ENCODE results near the gene PROZ.

Gene PROZ

GRCh38 chr13:113119822-113120189, 38.6 kb upstream of the PROZ start:
- no peak for DNase-seq (ENCODE audit: low spot score)

GRCh38 chr13:113120300-113121182, 37.9 kb upstream of the PROZ start:
- no peak for DNase-seq (ENCODE audit: low spot score)

DNA sequence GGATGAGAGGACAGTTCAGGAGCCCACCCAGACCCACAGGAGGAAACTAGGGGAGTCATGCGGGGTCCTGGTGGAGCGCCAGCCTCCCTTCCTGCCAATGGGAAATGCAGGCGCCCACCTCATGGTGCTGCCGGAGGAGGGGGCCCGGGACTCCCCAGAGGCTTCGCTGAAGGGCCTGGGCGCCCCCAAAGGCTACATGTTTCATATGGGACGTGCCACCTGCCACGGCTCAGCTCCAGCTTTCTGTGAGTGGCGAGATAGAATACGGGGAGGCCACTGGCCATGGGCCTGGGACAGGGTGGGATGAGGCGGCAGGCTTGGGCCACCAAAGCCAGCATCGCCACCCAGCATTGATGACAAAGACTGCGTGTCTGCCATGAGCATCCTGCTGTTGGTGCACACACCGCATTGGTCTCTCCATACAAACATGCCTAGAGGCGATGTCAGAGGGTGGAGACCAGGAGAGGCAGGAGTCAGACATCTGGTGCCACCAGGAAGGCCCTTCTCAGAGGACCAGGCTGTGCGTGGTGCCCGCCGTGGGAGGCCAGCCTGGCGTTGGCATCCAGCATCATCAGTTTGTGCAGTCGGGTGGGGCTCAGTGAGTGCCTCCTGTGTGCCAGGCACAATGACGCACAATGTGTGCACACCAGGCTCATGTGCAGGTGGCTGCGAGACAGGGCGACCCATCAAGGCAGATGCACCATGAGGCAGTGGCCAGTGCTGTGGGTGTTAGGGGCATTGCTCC, 37.1 kb upstream of the PROZ start:
- no peak for DNase-seq (ENCODE audit: low spot score)

DNA sequence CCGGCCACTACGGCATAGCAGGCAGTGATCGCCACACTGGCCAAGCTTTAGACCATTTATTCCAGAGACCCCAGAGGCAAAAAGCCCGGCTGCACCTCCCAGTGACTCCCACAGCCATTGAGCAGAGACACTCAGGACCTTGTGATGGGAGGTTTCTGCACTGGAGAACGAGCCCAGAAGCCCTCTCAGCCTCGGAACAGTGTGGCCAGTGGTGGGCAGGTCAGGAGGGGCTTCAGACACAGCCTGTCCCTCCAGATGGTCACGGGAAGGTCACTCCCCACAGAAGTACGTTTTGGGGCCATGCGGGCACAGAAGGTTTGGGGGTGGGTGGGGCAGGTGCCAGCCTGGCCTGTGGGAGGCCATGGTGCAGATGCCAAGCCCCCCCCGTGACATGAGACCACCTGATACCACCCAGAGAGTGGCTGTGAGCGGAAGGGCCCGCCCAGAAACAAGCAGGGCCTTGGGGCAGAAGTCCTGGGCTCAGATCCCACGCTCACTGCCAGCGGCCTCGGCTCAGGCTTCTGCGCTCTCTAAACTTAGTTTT, 36.4 kb upstream of the PROZ start:
- DNase-seq (ENCODE audit: low spot score): no peak

DNA sequence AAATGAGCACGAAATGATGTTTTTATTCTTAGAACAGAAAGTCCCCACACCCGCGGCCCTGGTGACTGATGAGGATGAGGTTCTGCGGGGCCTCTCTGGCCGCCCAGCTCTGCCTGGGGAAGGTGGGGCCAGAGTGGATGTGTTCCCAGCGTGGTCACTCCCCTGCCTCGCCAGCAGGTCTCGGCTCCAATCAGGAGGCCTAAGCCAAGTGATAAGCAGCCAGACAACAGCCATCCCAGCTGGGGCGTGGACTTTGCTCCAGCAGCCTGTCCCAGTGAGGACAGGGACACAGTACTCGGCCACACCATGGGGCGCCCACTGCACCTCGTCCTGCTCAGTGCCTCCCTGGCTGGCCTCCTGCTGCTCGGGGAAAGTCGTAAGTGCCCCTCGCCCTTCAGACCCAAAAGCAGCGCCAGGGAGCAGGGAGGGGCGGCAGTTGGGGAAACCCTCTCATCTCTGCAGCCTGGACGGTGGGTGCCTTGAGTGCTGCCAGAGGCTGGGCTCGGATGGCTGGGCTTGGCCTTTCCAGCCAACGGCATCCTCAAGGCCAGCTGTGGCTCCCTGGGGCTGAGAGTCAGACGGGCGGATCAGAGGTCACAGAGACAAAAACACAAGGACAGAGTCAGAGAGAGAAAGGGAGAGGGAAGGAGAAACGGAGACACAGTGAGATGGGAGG, 35.8 kb upstream of the PROZ start, which contains the start of gene F10:
Gene F10, plus strand, starts transcription at position 250 of the 676 bp plus-strand sequence. Its CDS starts 57 bp downstream, at position 307.
- no peak for DNase-seq (ENCODE audit: low spot score)

DNA sequence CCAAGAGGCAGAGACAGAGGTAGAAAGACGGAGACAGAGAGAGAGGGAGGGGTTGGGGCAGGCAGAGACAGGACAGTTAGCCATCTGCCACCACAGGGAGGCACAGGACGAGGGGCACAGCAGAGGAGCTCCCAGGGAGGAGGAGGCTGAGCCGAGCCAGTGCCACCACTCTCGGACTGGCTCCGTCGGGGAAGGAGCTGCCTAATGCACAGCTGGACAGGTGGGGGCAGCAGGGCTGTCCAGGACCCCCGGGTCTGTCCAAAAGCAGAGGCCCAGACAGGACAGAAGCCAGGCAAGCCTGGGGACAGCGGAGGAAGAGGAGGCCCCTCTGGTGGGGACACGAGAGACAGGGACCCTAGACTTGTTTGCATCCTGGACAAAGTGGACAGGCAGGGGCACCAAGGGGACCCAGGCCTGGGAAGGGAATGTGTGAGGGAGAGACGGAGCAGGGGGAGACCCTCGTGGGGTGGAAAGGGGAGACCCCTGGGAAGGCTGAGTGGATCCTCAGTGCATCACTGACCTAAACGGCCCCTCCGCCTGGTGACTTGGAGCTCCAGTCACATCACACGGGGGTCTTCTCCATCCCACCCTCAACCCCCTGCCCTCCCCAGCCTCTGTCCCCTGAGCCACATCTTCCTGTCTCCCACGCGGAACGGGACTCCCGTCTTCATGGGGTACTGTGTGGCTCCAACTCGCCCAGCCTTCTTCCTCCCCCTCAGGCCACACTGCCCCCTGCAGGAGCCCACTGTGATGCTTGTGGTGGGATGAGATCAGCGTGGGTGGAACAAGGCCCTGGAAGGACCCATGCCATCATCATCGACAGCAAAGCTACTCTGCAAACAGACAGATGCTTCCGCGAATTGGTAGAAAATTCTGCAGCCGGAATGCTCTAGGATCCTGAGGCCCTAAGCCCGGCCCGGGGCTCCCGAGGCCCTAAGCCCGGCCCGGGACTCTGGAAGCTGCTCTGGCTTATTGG, 34.9 kb upstream of the PROZ start:
- DNase-seq (ENCODE audit: low spot score): no peak

- no peak for DNase-seq (ENCODE audit: low spot score)
Observed at GRCh38 chr13:113124211-113124970, 34.1 kb upstream of the PROZ start.

DNA sequence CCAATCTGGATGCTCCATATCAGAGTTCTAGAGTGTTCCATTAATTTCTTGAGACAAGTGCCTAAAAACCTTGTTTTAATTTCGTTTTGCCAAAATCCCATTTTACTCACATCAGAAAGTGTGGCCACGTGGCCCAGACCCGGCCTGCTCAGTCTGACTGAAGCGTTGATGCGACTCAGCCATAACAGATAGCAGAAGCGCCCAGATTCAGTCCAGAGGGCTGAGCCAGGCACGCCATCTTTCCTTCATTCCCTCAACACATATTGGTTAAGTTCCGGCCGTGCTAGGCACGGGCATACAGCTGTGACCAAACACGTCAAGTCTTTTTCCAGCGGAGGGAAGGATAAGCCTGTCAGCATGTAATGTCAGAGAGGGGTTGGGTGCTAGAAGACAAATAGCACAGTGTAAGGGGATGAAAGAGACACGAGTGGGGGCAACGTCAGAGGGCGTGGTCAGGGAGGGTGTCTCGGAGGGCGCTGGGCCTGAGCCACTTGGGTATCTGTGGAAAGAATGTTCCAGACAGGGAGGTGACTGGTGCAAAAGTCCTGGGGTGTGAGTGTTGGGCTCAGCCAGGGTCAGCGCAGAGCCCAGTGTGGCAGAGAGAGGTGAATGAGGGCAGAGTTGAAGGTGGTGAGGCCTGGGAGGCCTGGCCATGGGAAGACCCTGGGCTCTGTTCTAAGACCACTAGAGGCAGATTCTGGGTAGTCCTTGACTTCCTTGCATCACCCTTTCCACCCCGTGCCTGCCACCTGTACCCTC, 32.8 kb upstream of the PROZ start:
- no peak for DNase-seq (ENCODE audit: low spot score)

DNA sequence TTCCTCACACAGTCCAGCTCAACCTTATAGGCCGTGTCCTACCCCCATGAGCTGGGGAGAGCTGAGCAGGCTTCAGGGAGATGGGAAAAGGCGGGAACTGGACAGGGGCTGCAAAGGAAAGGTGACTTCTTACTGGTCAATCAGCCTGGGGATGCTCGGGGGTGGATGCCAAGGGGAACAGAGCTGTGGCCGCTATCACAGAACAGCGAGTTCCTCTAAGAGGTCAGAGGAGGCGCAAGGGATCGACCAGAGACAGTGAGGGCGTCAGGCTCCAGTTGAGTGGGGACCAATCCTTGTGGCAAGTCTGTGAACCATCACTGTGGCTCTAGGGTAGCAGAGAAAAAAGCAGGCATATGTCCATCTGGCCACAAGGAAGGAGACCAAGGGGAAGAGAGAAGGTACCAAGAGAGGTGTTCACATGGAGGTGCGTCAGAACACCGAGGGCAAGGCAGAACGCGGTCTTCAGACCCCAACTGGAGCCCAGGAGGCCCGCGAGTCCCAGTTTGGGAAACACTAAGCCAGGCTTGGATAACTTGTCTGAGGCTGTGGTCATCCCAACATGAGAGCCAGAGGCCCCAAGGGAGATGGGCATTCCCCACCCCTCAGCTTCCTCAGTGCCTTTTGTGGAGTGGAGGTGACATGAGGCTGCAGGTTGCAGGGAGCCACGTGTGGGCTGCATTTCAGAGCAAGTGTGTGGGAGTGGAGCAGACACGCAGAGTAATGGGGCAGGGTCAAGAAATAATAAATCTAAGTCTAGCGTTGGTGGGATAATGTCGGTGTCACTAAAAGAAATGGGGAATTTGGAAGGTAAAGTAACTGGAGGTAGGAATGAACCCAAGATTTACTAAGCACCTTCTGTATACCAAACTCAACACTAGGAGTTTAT, 31.9 kb upstream of the PROZ start:
- no peak for DNase-seq (ENCODE audit: low spot score)

- no peak for DNase-seq (ENCODE audit: low spot score)
Observed at GRCh38 chr13:113129480-113129879, 29.0 kb upstream of the PROZ start.

- DNase-seq (ENCODE audit: low spot score): no peak
Observed at GRCh38 chr13:113129921-113130750, 28.3 kb upstream of the PROZ start.

DNA sequence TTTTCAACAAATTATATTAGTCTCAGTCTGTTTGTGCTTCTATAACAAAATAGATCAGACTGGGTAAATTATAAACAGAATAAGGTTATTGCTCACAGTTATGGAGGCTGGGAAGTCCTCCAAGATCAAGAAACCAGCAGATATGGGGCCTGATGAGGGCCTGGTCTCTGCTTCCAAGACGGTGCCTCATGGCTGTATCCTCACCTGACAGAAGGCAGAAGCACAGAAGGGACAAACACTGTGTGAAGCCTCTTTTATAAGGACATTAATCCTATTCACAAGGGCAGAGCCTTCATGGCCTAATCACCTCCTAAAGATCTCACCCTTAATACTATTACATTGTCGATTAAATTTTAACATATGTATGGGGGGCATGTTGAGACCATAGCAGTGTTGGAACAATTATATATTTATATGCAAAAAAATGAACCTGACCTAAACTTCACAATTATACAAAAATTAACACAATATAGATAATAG, 23.1 kb upstream of the PROZ start:
- no peak for DNase-seq (ENCODE audit: low spot score)

DNA sequence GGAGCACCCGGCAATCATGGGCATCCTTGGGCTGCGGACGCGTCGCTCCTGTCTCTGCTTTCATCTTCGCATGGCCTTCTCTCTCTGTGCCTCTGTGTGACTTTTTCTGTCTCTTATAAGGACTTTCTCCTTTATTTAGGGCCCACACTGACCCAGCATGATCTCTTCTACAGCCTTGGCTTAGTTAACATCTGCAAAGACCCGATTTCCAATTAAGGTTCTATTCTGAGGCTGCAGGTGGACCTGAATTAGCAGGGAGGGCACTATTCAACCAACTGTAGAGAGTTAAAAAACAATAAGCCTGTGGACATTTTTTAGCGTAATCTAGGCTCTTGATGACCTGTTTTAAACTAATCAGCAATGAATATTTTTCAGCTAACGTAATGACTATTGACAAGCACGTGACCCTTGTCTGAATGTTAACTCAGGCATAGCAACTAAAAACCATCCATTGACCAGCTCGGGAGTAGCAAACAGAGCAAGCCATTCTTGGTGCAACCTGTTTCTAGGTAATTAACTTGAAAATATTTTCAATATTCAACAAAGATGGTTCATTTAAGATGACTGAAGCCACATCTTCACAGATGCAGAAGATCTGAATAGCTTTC, 20.7 kb upstream of the PROZ start:
- no peak for DNase-seq (ENCODE audit: low spot score)

- DNase-seq (ENCODE audit: low spot score): no peak
Observed at GRCh38 chr13:113138792-113139551, 19.5 kb upstream of the PROZ start.

- no peak for DNase-seq (ENCODE audit: low spot score)
Observed at GRCh38 chr13:113139577-113139976, 18.9 kb upstream of the PROZ start.

Data from germinal center (tissue), 1 donor.